ENCODE results near the gene DUSP1.
A peak's percentile ranks its signal among the peaks of the same experiment; 100 is the strongest.
"Not testable (repeated sequence)": the region's sequence is repeated elsewhere in the genome, so short reads cannot be mapped to it uniquely, and the experiment has no call there.

The DUSP1 gene

GRCh38 chr5:172797771-172798191, 26.8 kb upstream of the DUSP1 start:
- DNase-seq: no peak

DNA sequence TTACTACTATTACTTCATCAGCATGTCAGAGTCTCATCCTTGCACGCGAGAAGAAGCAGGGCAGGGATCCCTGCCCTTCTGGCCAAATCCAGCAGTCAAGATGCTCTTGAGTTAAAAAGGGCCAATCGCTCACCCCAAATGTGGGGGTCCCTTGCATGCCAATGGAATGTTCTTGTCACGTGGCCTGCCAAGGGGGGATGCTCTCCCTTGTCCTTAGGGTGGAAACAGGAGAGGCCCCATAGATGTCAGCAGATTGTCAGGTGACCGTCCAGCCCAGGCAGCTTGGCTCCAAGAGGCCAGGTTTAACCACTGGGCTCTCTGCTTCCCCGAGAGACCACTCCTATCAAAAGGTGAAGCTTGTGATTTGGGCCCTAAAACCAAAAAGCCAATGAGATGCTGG, 25.3 kb upstream of the DUSP1 start:
- no peak for DNase-seq

- peak in 8 of 14 donors; percentile 17 to 79 (median 36) for DNase-seq
These were observed 24.5 kb upstream of the DUSP1 start for GRCh38 chr5:172795318-172795977.

DNA sequence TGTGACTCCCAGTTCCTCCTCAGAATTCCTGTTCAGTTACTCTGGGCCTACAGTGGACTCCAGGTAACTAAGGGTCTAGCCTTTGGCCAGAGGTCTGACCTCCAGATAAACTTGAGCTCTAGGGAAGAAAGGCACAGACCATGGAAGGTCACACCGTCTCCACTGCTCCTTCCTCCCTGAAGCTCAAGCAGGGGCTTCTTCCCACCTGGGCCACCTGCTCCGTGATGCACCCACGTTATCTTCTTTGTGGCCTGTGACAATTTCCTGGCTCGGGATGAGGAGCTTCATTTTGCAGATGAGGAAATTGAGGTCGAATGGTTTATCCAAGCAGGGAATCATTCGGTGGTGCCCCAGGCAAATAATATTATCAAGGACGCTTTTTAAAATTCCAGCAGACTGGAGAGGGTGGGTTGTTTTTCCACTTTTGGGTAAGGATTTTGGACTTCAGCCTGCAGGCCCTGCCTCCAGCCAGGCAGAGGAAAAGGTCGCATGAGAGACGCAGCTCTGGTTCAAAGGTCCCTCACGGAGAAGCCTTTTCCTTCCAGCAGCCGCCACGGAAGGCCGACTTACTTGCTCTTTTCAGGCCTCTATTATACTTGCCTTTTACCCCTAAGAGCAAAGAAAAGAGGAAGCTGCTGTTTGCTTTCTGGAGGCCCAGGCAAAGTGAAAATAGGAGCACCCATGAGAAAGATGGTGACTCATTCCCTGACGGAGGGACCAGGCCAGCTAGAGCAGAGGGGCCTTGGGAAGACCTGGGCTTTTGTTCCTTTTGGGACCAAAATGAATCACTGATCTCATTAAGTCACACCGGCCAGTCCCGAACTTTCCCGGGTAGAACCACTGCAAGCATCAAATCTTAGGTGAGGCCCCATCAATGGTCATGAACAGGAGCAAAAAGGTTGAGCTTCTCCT, 22.8 kb upstream of the DUSP1 start:
- DNase-seq: no peak

GRCh38 chr5:172792701-172793570, 21.9 kb upstream of the DUSP1 start:
- DNase-seq: no peak

GRCh38 chr5:172791726-172792445, 20.9 kb upstream of the DUSP1 start:
- no peak for DNase-seq

- DNase-seq: no peak
These were observed 20.3 kb upstream of the DUSP1 start for GRCh38 chr5:172791286-172791685.

DNA sequence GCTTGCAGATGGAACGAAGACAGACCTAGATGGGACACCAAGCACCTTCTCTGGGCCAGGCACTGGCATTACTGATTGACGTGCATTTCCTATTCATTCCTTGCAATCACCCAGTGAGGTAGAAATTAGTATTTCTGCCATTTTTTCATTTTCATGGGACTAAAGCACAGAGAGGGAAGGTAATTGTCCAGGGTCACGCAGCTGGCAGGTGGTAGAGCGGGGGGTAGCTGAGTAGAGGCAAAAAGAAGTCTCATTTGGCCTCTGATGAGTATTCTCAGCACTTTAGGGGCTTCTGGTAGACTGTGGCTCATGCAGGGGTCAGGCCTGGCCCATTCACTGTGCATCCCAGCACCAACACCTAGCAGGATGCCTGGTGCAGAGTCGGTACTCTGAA, 19.5 kb upstream of the DUSP1 start:
- no peak for DNase-seq

DNA sequence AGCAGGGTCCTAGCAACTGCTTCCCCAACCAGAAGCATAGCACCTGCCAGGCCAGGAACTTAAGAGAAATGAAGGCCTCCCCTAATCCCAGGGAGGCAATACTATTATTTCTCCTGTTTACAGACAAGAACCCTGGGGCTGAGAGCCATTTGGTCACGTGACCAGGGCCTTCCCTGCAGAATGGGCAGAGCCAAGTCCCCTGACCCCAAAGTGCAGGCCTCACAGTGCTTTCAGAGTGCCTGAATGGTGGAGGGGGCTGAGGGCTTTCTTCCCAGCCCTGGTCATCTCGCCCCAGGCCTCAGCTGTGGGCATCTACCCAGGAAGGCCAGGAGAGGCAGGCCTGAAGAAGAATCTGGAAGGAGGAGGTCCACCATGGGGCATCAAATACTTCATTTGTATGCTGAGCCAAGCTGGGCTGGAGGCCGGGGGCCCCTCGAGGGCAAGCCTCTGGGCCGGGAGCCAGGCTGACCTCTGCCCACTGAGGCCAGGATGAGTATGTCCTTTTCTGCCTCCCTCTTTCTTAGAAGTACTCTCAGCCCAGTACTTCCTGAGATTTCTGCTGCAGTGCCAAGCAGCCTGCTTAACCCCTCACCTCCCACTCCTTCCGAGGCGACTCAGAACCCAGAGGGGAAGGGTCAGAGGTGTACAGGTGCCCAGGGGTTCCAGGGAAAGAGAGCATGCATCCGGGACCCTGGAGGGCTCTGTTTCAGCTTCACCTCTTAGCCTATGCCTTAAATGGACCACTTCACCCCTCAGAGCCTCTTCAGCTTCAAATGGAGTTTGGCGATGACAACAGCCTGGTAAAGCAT, 18.9 kb upstream of the DUSP1 start:
- peak in 9 of 14 donors; percentile 19 to 74 (median 60) for DNase-seq

DNA sequence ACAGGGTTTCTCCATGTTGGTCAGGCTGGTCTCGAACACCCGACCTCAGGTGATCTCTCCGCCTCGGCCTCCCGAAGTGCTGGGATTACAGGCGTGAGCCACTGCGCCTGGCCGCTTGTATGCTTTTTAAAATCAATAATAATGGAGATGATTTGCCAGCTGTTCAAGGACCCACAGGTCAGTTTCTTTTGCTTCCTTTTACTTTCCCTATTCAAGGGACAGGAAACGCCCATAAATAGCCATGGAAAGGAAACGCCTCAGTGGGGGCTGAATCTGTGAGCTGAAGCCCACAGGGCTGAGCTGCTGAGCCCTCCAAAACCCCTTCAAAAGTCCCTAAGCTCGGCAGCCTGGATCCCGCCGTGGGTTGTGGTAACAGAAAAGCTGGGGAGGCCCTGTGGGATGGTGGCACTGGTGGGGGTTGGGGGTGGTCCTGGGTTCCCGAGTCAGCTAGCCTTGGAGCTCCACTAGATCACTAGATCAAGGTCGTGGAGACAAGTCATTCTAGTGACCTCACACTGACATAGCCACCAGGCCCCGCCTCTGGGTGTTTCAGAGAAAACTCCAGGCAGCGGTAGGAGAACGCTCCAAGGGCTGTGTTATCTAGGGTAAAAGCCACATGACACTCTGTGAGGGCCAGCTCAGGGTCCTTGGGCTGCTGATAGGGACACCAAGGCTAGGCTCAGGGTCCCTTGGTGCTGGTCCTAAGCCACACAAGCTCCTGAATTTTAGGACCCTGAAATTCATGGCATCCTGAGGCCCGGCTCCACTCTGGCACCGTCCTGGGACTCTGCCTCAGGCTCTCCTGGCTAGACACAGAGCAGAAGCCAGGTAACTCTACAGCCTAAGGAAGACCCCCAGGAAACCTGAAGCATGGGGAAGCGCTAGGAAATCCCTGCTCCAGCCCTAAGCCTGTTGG, 18.0 kb upstream of the DUSP1 start:
- peak in 1 of 14 donors; percentile 40 for DNase-seq

DNA sequence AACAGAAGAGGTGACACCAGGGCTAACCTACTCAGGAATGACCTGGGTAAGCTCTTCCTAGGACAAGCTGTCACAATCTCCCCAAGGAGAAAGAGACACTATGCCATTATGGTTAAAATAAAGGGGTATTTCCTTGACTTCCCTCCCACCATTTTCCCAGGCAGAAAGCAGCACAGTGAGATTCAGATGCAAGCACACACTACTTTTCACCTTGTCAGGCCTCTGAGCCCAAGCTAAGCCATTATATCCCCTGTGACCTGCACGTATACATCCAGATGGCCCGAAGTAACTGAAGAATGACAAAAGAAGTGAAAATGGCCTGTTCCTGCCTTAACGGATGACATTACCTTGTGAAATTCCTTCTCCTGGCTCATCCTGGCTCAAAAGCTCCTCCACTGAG, 16.5 kb upstream of the DUSP1 start:
- not testable (repeated sequence) for DNase-seq

DNA sequence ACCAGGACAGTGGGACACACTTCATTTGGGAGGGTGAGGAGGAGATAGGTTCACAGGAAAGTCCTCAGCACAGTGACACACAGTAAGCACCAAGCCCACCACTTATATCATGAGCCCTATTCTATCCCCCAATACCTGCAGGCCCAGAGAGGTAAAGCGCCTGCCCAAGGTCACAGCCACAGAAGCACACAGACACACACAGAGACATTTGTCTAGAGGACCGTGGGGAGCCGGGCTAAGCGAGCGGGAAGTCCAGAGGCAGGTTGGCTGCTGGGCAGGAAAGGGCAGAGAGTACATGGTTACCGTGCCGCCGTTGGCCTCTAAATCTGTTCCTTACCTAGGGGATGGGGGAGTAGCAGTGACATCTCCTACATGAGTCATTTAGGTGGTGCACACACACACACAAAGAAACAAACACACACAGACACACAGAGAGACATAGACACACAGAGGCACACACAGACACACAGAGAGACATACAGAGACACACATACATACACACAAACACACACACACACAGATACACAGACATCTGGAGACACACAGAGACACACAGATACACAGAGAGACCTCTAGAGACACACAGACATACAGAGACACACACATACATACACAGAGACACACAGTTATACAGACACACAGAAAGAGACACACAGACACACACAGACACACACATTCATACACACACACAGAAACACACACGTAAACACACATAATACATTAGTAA, 15.9 kb upstream of the DUSP1 start:
- DNase-seq: peak in 1 of 14 donors; percentile 30

GRCh38 chr5:172785429-172786088, 14.6 kb upstream of the DUSP1 start:
- no peak for DNase-seq

DNA sequence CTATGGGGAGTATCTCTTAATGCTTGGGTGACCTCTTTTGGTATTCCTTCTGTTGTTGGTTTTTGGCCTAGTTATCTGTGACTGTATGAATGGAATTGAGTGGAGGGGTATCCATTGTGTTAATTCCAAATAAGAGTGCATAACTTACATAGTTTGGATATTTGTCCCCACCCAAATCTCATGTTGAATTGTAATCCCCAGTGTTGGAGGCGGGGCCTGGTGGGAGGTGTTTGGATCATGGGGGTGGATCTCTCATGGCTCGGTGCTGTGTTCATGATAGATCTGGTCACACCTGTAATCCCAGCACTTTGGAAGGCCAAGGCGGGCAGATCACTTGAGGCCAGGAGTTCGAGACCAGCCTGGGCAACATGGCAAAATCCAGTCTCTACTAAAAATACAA, 13.2 kb upstream of the DUSP1 start:
- not testable (repeated sequence) for DNase-seq

DNA sequence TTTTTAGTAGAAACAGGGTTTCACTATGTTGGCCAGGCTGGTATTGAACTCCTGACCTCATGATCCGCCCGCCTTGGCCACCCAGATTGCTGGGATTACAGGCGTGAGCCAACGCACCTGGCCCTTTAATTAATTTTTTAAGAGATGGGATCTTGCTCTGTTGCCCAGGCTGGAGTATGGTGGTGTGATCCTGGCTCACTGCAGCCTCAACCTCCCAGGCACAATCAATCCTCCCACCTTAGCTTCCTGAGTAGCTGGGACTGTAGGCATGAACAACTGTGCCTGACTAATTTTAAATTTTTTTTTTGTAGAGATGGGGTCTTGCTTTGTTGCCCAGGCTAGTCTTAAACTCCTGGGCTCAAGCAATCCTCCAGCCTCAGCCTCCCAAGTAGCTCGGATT, 12.3 kb upstream of the DUSP1 start:
- not testable (repeated sequence) for DNase-seq

- DNase-seq: no peak
These were observed 11.4 kb upstream of the DUSP1 start for GRCh38 chr5:172782169-172783039.

GRCh38 chr5:172779691-172780341, 8.8 kb upstream of the DUSP1 start:
- no peak for DNase-seq
